ENCODE data around the gene FBRSL1. TPM values are rescaled to one million over a fixed set of nuclear protein-coding genes. Genes with fewer than 3 reads are reported as not detected.

FBRSL1 gene
- total and polyA plus RNA-seq, 2 donors (not counting 1 experiment from before 2014, with no cell fraction given) = 62.6 to 112 TPM

- Histone ChIP-seq H3K4me1 (ENCODE audit: control insufficient read depth in 2 of 2, insufficient read depth in 2 of 2, low read length in 2 of 2) (peaks cover 28 to 44% of the 10 kb centered on the region in 2 donors), H3K27me3 (replicated peaks in 1 of 4; ENCODE audit: control extremely low read depth in 1 of 4, control insufficient read depth in 3 of 4, insufficient read depth in 4 of 4, low read length in 3 of 4) (no peaks in the 10 kb centered on the region), H3K4me2 (replicated peaks; ENCODE audit: low read depth, low read length, poor library complexity, severe bottlenecking) (no peak overlapping the region), H3K27ac (ENCODE audit: low read length in 2 of 2) (no peak overlapping the region), H4K20me1 (ENCODE audit: control insufficient read depth, insufficient read depth, low read length, poor library complexity, severe bottlenecking) (no peaks in the 10 kb centered on the region), H3K79me2 (ENCODE audit: control insufficient read depth, insufficient read depth, low read length) (peaks cover 3% of the 10 kb centered on the region), H2AFZ (ENCODE audit: insufficient read depth, low read depth, low read length, poor library complexity, severe bottlenecking) (no peak overlapping the region), H3K4me3 (ENCODE audit: control extremely low read depth in 1 of 5, extremely low read depth in 1 of 5, insufficient read depth in 1 of 5, low read depth in 2 of 5, low read length in 4 of 5) (no peak overlapping the region), H3K9me3 (ENCODE audit: control extremely low read depth in 1 of 3, control insufficient read depth in 2 of 3, insufficient read depth in 1 of 3, low read length in 2 of 3) (peaks cover 0 to 6% (median 0%) of the 10 kb centered on the region in 3 donors), H3K36me3 (replicated peaks in 1 of 2; ENCODE audit: control extremely low read depth in 1 of 2, control insufficient read depth in 1 of 2, extremely low read depth in 1 of 2, insufficient read depth in 2 of 2, low read length in 1 of 2) (no peaks in the 10 kb centered on the region), H3K9ac (ENCODE audit: low read length) (no peak overlapping the region)
- Mint-ChIP-seq H3K4me3 (no peak overlapping the region), H3K9me3 (ENCODE audit: insufficient read depth) (no peaks in the 10 kb centered on the region), H3K27ac (no peak overlapping the region), H3K4me1 (peaks cover 46% of the 10 kb centered on the region), H3K27me3 (no peaks in the 10 kb centered on the region)
- CTCF ChIA-PET = interaction anchor here (1.1 kb wide), 1 partner anchor 39 kb away, joined by 3 read pairs; no protein-coding TSS in a partner anchor
- intact Hi-C loops (cut with micrococcal nuclease) = no loop called here
- POLR2A ChIA-PET = interaction anchor here (0.8 to 1.2 kb wide), 2 partner anchors 15 to 125 kb away, joined by 3 to 6 read pairs; no protein-coding TSS in a partner anchor
- TF ChIP-seq CTCF (IDR thresholded peaks at IDR 0.05) (no peak), EZH2 (IDR thresholded peaks at IDR 0.05; ENCODE audit: borderline replicate concordance, insufficient read depth, low read depth, low read length, poor library complexity, severe bottlenecking) (no peak)
- DNase-seq = no peak
- 70% methylated on average over 11 of the region's 13 CpGs for WGBS (ENCODE audit: insufficient coverage)
- ATAC-seq (ENCODE audit: low read depth) = no peak
Measured at GRCh38 chr12:132454193-132454932, 35.6 kb upstream of the FBRSL1 start.

- ChIA-PET POLR2A (interaction anchor here (1.2 kb wide), 1 partner anchor 14 kb away, joined by 3 read pairs; no protein-coding TSS in a partner anchor), CTCF (interaction anchor here (1.1 kb wide), 1 partner anchor 40 kb away, joined by 3 read pairs; no protein-coding TSS in a partner anchor)
- Histone ChIP-seq H3K79me2 (ENCODE audit: control insufficient read depth, insufficient read depth, low read length) (peaks cover 3% of the 10 kb centered on the region), H3K27me3 (replicated peaks in 1 of 4; ENCODE audit: control extremely low read depth in 1 of 4, control insufficient read depth in 3 of 4, insufficient read depth in 4 of 4, low read length in 3 of 4) (no peaks in the 10 kb centered on the region), H4K20me1 (ENCODE audit: control insufficient read depth, insufficient read depth, low read length, poor library complexity, severe bottlenecking) (no peaks in the 10 kb centered on the region), H3K9ac (ENCODE audit: low read length) (no peak overlapping the region), H2AFZ (ENCODE audit: insufficient read depth, low read depth, low read length, poor library complexity, severe bottlenecking) (no peak overlapping the region), H3K4me1 (ENCODE audit: control insufficient read depth in 2 of 2, insufficient read depth in 2 of 2, low read length in 2 of 2) (peaks cover 22 to 38% of the 10 kb centered on the region in 2 donors), H3K4me3 (ENCODE audit: control extremely low read depth in 1 of 5, extremely low read depth in 1 of 5, insufficient read depth in 1 of 5, low read depth in 2 of 5, low read length in 4 of 5) (no peak overlapping the region), H3K9me3 (ENCODE audit: control extremely low read depth in 1 of 3, control insufficient read depth in 2 of 3, insufficient read depth in 1 of 3, low read length in 2 of 3) (peaks cover 0 to 6% (median 0%) of the 10 kb centered on the region in 3 donors), H3K4me2 (replicated peaks; ENCODE audit: low read depth, low read length, poor library complexity, severe bottlenecking) (no peak overlapping the region), H3K27ac (ENCODE audit: low read length in 2 of 2) (no peak overlapping the region), H3K36me3 (replicated peaks in 1 of 2; ENCODE audit: control extremely low read depth in 1 of 2, control insufficient read depth in 1 of 2, extremely low read depth in 1 of 2, insufficient read depth in 2 of 2, low read length in 1 of 2) (no peaks in the 10 kb centered on the region)
- WGBS (ENCODE audit: insufficient coverage) = 63% methylated on average over 10 of the region's 10 CpGs
- Mint-ChIP-seq H3K27me3 (no peaks in the 10 kb centered on the region), H3K4me3 (no peak overlapping the region), H3K4me1 (peaks cover 43% of the 10 kb centered on the region), H3K9me3 (ENCODE audit: insufficient read depth) (no peaks in the 10 kb centered on the region), H3K27ac (no peak overlapping the region)
- ATAC-seq (ENCODE audit: low read depth) (no peak), DNase-seq (no peak)
- intact Hi-C loops (cut with micrococcal nuclease) = no loop called here
- TF ChIP-seq EZH2 (IDR thresholded peaks at IDR 0.05; ENCODE audit: borderline replicate concordance, insufficient read depth, low read depth, low read length, poor library complexity, severe bottlenecking) = no peak
Measured at GRCh38 chr12:132454933-132455418, 35.0 kb upstream of the FBRSL1 start.
